ENCODE measurements around the gene DMC1. TPM values are rescaled to one million over a fixed set of nuclear protein-coding genes. Genes with fewer than 3 reads are reported as not detected.

Gene DMC1
- total RNA-seq, 4 donors from 2014 or later = 0.84 to 1.4 (median 0.84) TPM; not detected in 1

DNA sequence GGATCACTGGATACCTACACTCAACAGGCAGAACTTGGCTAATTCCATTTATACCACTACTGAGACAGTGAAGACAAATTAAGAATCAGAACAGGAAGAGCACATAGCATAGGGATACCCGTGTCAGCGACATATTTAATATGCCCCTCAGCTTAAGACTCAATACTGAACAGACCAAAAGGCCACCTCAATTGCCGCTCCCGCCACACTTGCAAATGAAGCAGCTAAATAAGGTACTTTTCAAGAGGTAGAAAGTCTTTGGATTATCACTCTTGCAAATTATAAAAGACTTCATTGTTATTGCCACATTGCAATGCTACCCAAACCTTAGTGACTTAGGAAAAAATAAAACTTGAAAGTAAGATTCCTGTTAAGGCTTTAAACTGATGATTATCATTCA, 67.0 kb downstream of the DMC1 start:
- ATAC-seq (ENCODE audit: low FRiP score) (no peak), DNase-seq (ENCODE audit: low spot score) (no peak)
- TF ChIP-seq, protein P1, sequence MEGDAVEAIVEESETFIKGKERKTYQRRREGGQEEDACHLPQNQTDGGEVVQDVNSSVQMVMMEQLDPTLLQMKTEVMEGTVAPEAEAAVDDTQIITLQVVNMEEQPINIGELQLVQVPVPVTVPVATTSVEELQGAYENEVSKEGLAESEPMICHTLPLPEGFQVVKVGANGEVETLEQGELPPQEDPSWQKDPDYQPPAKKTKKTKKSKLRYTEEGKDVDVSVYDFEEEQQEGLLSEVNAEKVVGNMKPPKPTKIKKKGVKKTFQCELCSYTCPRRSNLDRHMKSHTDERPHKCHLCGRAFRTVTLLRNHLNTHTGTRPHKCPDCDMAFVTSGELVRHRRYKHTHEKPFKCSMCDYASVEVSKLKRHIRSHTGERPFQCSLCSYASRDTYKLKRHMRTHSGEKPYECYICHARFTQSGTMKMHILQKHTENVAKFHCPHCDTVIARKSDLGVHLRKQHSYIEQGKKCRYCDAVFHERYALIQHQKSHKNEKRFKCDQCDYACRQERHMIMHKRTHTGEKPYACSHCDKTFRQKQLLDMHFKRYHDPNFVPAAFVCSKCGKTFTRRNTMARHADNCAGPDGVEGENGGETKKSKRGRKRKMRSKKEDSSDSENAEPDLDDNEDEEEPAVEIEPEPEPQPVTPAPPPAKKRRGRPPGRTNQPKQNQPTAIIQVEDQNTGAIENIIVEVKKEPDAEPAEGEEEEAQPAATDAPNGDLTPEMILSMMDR (IDR thresholded peaks at IDR 0.05) = no peak

GRCh38 chr22:38501797-38502672, 67.9 kb downstream of the DMC1 start:
- TF ChIP-seq, protein P1 (IDR thresholded peaks at IDR 0.05) = no peak
- no peak for ATAC-seq (ENCODE audit: low FRiP score)
- no peak for DNase-seq (ENCODE audit: low spot score)

- ATAC-seq (ENCODE audit: low FRiP score) = no peak
- DNase-seq (ENCODE audit: low spot score) = no peak
- TF ChIP-seq, protein P1 (IDR thresholded peaks at IDR 0.05) = no peak
These were observed 72.1 kb downstream of the DMC1 start for GRCh38 chr22:38497869-38498268.

- DNase-seq (ENCODE audit: low spot score) (no peak), ATAC-seq (ENCODE audit: low FRiP score) (no peak)
- TF ChIP-seq, protein P1 (IDR thresholded peaks at IDR 0.05) = no peak
These were observed 75.0 kb downstream of the DMC1 start for GRCh38 chr22:38494939-38495338.

DNA sequence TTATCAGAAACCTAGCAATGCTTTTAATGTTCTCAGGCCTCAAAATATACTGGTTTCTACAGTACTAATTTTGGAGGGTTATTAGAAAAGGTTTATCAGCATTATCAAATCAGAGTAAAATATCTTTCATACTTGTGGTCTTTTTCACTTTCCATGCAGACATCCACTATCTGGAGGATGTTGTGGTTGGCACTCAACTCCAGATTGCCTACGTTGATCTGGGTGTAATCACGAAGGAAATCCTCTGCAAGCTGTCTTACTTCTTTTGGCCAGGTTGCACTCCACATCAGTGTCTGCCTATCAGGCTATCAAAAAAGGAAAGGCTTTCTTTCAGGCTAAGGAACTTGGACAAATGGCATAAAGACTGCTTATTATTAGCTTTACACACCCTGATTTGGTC, 75.5 kb downstream of the DMC1 start:
- ATAC-seq (ENCODE audit: low FRiP score) = no peak
- DNase-seq (ENCODE audit: low spot score) = no peak
- TF ChIP-seq, protein P1 (IDR thresholded peaks at IDR 0.05) = no peak

DNA sequence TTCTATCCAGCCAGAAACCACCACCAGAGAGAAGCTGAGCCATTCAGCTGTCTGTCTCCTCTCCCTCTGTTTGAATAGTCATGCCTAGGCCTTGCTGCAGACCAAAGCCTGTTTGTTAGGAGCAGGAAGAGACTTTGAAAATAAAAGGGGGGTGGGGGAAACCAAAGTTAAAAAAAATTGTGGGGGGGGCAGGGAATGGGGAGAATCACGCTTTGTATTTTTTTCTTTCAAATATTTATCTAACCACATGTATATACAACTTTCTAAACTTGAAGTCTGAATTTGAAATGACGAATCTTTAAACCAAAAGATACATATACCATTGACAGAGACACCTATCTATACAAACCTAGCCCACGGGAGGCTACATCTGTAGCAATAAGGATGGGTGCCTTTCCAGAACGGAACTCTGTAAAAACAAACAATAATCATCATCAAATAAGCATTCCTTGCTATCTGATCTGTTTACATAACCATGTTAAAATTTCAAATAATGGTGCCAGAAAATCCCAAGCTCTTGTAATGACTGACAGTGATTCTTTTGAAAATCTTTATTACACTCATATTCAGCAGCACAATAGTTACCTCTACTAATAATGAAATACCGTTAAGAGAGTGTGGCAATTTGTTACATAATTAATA, 78.2 kb downstream of the DMC1 start:
- TF ChIP-seq, protein P1 (IDR thresholded peaks at IDR 0.05) = no peak
- ATAC-seq (ENCODE audit: low FRiP score) (no peak), DNase-seq (ENCODE audit: low spot score) (no peak)

All from omental fat pad (tissue), 4 donors.